ENCODE data around the gene NUDCD3.

NUDCD3 gene

DNA sequence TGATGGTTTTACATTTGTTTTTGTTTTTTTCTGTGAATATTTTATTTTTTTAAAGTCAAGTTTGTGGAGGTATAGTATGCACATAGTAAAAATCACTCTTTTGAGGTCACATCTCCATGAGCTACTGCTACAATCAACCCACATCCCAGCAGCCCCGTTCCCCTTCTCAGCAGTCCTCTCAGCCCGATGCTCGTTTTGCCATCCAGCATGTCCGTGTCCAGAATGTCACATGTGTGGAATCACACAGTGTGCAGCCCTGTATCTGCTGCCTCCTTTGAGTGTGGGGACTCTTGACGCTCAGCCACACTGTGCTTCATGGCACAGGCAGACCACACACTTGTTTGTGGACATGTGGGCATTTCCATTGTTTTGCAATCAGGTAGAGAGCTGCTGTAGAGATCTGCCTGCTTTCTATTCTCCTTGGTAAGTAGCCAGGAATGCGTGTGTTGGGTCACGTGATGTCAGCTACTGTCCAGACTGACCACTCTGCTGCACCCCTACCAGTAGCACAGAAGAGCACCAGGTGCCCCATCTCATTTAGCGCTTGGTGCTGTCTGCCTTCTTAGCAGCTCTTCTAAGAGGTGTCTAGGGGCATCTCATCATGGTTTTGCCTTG lies 93.4 kb downstream of the NUDCD3 start:
- DNase-seq, result no peak

DNA sequence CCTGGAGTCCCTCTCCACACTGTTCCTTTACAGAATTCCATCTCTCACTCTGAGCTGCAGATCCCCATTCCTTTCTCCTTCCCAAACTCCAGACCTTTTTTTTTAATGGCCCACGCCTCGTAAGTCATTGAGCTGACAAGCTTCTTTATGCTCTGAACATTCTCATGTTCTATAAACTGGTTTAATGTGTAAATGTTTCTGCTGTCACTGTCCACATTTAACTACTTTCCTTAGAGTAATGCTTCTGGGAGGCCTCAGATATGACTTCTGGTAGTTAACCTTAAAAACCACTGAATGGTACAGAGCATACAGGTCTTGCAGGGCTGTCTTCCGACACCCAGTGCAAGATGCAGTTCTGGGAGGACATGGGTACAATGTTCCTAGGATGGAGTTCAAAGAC lies 94.0 kb downstream of the NUDCD3 start:
- DNase-seq, result no peak

DNA sequence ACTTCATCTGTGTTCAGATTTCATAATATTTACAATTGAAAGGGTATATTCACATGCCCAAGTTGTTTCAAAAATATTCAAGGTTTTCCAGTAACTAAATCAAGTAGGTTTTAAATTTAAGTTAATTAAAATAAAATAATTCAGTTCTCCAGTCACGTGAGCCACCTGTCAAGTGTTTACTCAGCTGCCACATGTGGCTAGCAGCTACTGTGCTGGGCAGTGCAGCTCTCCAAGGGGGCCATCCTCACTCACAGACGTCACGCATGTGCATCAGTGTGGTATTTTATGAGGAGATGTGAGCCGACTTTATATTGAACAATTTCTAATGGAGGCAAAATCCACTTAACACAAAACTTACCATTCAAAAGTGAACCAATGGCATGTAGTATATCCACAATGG lies 95.4 kb downstream of the NUDCD3 start:
- peak; percentile 3 for DNase-seq

DNA sequence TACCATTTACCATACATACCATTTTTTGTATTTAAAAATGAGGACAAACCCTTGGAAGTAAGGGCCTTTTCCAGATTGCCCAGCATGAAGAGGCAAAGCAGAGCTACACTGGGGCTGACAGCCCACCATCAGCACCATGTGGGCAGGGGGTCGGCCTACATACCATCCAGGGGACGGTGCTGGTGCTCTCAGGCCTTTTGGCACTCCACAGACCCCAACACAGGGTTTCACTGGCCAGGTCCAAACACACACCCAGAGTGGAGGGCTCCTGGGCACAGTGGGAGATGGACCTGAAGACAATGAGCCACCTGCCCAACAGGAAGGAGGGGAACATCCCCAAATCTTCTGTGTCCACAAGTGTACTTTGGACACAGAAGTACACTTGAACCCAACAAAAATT lies 95.8 kb downstream of the NUDCD3 start:
- no peak for DNase-seq

GRCh38 chr7:44394112-44394447 lies 96.4 kb downstream of the NUDCD3 start:
- DNase-seq, result no peak

DNA sequence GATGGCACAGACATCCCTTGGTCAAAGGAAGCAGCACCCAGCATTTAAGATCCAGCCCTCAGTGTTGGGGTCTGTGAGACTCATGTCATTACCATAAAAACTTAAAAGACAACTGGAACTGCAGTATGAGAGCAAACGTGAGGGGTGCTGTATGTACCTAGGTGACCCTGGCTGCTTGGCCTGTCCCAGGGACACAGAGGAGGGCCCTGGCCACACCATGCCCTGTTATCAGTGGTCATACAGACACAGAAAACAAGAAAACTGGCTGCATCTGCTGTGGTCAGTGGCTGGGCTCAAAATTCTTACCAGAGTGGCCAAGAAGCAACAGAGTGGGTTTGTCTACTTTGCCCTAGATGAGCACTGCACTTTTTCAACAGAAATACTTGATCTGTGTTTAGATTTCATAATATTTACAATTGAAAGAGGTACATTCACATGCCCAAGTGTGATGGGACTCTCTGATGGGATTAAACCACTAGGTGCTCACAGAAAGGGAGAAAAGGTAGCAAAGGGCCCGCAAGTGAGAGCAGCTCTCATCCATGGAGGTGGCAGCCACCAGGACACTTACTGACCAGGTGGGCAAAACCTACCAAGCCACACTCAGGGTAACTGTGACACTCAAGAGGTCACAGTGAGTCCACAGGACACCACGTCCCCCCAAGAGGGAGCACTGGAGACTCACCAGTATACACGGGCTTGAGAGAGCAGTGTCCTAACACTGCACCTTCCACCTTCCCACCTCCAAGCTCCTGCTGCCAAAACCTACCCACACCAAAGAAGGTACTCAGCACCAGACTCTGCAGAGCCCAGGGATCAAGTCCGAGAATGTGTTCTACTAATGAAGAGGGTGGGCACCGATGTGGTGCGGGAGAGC lies 97.0 kb downstream of the NUDCD3 start:
- DNase-seq, result no peak

DNA sequence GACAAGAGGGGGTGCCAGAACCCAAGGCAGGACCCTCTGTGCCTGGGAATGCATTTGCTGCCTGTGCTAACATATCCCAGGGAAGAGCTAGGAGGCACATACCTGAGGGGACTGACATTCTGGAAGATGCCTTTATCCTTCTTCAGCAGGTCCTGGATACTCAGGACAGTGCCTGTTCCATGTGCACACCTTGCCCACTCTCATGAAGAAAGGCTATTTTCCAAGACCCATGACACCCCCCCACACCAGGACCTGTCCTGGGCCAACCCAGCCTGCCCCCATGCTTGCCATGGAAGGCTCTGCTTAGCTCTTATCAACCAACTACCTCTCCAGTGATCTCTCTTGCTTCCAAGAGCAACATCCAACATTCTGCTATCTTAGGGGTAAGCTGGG lies 97.8 kb downstream of the NUDCD3 start:
- no peak for DNase-seq

- no peak for DNase-seq
Observed at GRCh38 chr7:44391746-44392617, 98.5 kb downstream of the NUDCD3 start.

GRCh38 chr7:44391171-44391570 lies 99.3 kb downstream of the NUDCD3 start:
- DNase-seq, result no peak

DNA sequence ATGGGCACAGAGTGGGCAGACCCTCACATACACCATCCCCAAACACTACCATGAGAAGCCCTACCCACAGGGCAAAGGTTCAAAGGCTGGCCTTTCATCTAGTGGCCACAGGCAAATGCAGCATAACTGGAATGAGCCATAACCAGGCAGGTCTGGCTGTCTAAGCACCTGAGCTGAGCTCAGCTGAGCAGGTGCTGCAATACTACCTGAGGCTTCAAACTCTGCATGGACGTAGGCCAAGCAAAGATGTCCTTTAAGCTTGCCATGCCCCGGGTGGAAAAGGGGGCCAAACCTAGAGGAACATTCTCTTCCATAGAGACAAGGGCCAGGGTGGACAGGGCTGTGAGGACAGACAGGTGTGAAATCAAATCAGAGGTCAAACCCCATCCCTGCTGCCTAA lies 99.8 kb downstream of the NUDCD3 start:
- DNase-seq, result no peak

- DNase-seq, result no peak
Observed at GRCh38 chr7:44388089-44388970, 102.1 kb downstream of the NUDCD3 start.

- no peak for DNase-seq
Observed at GRCh38 chr7:44387389-44387788, 103.1 kb downstream of the NUDCD3 start.

DNA sequence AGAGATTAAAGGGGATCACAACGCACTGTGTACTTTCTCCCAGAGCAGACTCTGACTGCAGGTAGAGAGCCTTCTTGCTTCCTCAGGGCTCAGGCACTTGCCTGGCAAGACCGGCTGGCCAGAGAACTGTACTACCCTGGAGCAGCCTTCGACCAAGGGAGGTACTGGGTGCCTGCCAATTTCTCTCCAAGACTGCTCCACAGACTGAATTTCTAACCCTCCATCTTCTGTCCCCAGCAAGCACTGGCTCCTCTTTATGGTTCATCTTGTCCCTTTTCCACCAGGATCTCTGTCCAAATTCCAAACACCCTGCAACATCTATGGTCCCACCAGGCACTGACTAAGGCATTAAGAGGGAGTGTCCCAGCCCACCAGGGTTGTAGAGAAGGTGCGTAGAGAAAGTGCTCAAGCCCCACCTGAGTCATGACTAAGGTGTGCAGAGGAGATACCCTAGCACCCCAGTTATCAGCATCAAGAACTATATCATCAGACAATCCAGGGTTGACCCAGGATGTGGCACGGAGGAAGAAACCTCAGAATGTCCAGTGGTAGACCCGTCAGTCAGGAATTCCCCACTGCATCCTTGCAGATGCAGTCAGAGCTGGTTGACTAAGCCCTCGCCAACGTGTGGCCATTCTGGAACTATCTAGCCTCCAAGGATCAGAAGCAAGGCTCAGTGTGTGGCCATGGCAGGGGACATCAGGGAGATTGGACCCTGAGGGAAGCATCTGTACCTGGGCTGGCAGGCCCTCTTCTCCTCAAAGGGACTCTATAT lies 104.1 kb downstream of the NUDCD3 start:
- DNase-seq, result no peak

DNA sequence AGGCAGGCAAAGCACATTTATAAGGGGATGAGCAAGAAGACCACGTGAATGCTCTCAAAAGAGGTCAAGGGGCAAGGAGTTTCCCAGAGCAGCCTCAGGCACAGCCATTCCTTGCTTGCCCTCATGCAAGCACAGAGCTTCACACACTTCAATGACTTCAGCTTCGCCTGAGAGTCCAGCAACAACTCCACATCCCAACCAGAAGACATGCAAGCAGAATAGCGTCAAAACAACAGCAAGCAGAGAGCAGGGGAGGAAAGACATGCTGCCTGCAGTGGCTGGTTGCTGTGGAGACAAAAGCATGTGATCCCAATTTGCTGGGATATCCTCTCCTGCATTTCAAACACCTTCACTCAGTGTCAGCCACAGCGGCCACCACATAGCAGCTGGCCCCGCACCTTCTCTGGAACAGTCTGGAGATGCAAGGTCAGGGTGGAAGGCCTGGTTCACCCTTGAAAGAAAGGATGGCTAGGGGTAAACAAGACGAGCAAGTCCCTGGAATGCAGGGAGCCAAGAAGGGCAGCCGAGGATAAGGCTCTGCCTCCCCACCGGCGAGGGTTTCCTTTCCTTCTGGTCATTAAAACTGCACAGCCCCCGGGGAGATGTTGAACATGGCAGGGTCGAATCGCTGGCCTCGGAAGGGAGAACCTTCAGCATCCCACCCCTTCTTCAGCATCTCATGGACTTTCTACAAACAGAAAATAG lies 104.9 kb downstream of the NUDCD3 start:
- no peak for DNase-seq

DNA sequence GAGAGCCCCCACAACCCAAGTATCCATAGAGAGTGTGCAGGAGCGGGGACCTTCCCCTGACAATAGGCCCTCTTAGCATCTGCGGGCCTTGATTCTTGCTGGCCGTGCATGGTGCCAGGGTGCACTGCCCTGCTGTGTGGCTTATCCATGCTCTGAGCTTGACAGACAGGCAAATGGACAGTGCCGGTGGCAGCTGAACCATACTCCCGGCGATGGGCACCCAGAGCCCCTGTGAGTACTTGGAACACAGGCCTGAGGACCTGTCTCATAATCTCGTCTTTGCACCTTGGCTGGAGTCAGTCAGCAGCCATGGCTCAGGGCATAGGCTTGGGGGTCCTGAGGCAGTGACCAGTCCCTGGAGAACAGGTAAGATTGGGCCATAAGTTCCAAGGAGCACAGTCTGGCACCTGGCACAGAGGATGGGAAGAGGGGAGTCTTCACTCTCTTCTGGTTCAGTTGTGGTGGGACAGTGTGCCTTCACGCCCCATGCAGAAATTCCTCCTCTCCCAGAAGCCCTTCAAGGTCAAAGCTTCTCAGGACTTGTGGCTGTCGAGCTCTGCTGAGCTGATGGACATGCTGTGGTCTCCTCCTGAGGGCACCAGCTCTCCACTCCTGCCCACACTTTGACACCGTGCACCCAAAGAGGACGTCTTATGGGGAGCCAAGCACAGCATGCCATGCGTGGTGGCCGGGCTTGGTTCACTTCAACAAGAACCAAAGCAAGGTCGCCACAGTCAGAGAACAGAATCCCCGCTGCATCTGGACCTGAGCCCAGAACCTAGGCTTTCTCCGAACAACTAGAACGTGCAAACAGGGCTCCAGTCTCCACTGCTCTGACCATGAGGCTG lies 105.6 kb downstream of the NUDCD3 start:
- DNase-seq, result no peak

GRCh38 chr7:44383566-44383965 lies 106.9 kb downstream of the NUDCD3 start:
- DNase-seq, result no peak

GRCh38 chr7:44382459-44383265 lies 107.8 kb downstream of the NUDCD3 start:
- no peak for DNase-seq

GRCh38 chr7:44381494-44382220 lies 108.8 kb downstream of the NUDCD3 start:
- DNase-seq, result no peak
